Stimulated activated naive CD8-positive, alpha-beta T cell treated with anti-CD3 and anti-CD28 coated beads, Interleukin-15, Interleukin-2, amounts not matched to agents 100 ng/mL and 50 ng/mL, for 24 hours (primary cell): ENCODE data around the gene KCNE4.

Source experiments
- H3K27ac Mint-ChIP-seq: one replicate; pipeline ENCODE4 v1.8.0; 2021; ENCODE audit warnings: mild to moderate bottlenecking, mixed read lengths
- H3K27me3 Mint-ChIP-seq: one replicate; pipeline ENCODE4 v1.8.0; 2021; ENCODE audit warnings: mixed read lengths
- H3K36me3 Mint-ChIP-seq: one replicate; pipeline ENCODE4 v1.8.0; 2021; ENCODE audit warnings: low read depth, mixed read lengths
- H3K4me1 Mint-ChIP-seq: one replicate; pipeline ENCODE4 v1.8.0; 2021; ENCODE audit warnings: low read depth, mixed read lengths
- H3K4me3 Mint-ChIP-seq: one replicate; pipeline ENCODE4 v1.8.0; 2021; ENCODE audit warnings: mild to moderate bottlenecking, mixed read lengths
- H3K9me3 Mint-ChIP-seq: one replicate; pipeline ENCODE4 v1.8.0; 2021; ENCODE audit warnings: mixed read lengths

The KCNE4 gene

GRCh38 chr2:223032187-223033142 is 19.5 kb upstream of the KCNE4 start:
- H3K4me3 Mint-ChIP-seq = no peak overlapping the region
- H3K27ac Mint-ChIP-seq = no peak overlapping the region
- no peaks in the 10 kb centered on the region for H3K27me3 Mint-ChIP-seq

GRCh38 chr2:223034221-223034975 is 17.6 kb upstream of the KCNE4 start:
- H3K4me1 Mint-ChIP-seq = no peaks in the 10 kb centered on the region
- H3K27me3 Mint-ChIP-seq = no peaks in the 10 kb centered on the region
- H3K36me3 Mint-ChIP-seq = no peaks in the 10 kb centered on the region
- no peak overlapping the region for H3K4me3 Mint-ChIP-seq
- H3K9me3 Mint-ChIP-seq = peaks cover 13% of the 10 kb centered on the region
- no peak overlapping the region for H3K27ac Mint-ChIP-seq

More at GRCh38 chr2:223032187-223033142, 19.5 kb upstream of the KCNE4 start:
- Mint-ChIP-seq H3K36me3 (no peaks in the 10 kb centered on the region), H3K4me1 (no peaks in the 10 kb centered on the region), H3K9me3 (peaks cover 13% of the 10 kb centered on the region)

- H3K4me1 Mint-ChIP-seq = no peaks in the 10 kb centered on the region
- no peak overlapping the region for H3K4me3 Mint-ChIP-seq
- H3K27ac Mint-ChIP-seq = no peak overlapping the region
- peaks cover 9% of the 10 kb centered on the region for H3K9me3 Mint-ChIP-seq
- H3K27me3 Mint-ChIP-seq = no peaks in the 10 kb centered on the region
- no peaks in the 10 kb centered on the region for H3K36me3 Mint-ChIP-seq
Observed at GRCh38 chr2:223036790-223037444, 15.1 kb upstream of the KCNE4 start.

GRCh38 chr2:223037445-223037800 is 14.6 kb upstream of the KCNE4 start:
- H3K36me3 Mint-ChIP-seq = no peaks in the 10 kb centered on the region
- H3K27ac Mint-ChIP-seq = no peak overlapping the region
- no peak overlapping the region for H3K4me3 Mint-ChIP-seq
- no peaks in the 10 kb centered on the region for H3K4me1 Mint-ChIP-seq
- H3K27me3 Mint-ChIP-seq = no peaks in the 10 kb centered on the region
- H3K9me3 Mint-ChIP-seq = peaks cover 4% of the 10 kb centered on the region

GRCh38 chr2:223039618-223040017 is 12.4 kb upstream of the KCNE4 start:
- Mint-ChIP-seq H3K27ac (no peak overlapping the region), H3K4me3 (no peak overlapping the region), H3K9me3 (no peaks in the 10 kb centered on the region), H3K36me3 (no peaks in the 10 kb centered on the region), H3K4me1 (no peaks in the 10 kb centered on the region), H3K27me3 (no peaks in the 10 kb centered on the region)

GRCh38 chr2:223040527-223040926 is 11.5 kb upstream of the KCNE4 start:
- Mint-ChIP-seq H3K36me3 (no peaks in the 10 kb centered on the region), H3K9me3 (no peaks in the 10 kb centered on the region), H3K4me1 (no peaks in the 10 kb centered on the region), H3K27ac (no peak overlapping the region), H3K27me3 (no peaks in the 10 kb centered on the region), H3K4me3 (no peak overlapping the region)

- no peaks in the 10 kb centered on the region for H3K9me3 Mint-ChIP-seq
- peaks cover 4% of the 10 kb centered on the region for H3K27me3 Mint-ChIP-seq
- H3K36me3 Mint-ChIP-seq = no peaks in the 10 kb centered on the region
- no peaks in the 10 kb centered on the region for H3K4me1 Mint-ChIP-seq
- H3K27ac Mint-ChIP-seq = no peak overlapping the region
- no peak overlapping the region for H3K4me3 Mint-ChIP-seq
Observed at GRCh38 chr2:223041527-223042109, 10.4 kb upstream of the KCNE4 start.

GRCh38 chr2:223042284-223042683 is 9.7 kb upstream of the KCNE4 start:
- Mint-ChIP-seq H3K4me1 (no peaks in the 10 kb centered on the region), H3K9me3 (no peaks in the 10 kb centered on the region), H3K4me3 (no peak overlapping the region), H3K27ac (no peak overlapping the region), H3K27me3 (peaks cover 4% of the 10 kb centered on the region), H3K36me3 (no peaks in the 10 kb centered on the region)

- no peaks in the 10 kb centered on the region for H3K9me3 Mint-ChIP-seq
- no peaks in the 10 kb centered on the region for H3K36me3 Mint-ChIP-seq
- H3K4me3 Mint-ChIP-seq = no peak overlapping the region
- H3K4me1 Mint-ChIP-seq = no peaks in the 10 kb centered on the region
- H3K27ac Mint-ChIP-seq = no peak overlapping the region
- peaks cover 4% of the 10 kb centered on the region for H3K27me3 Mint-ChIP-seq
Observed at GRCh38 chr2:223042704-223043118, 9.3 kb upstream of the KCNE4 start.

- H3K4me3 Mint-ChIP-seq = no peak overlapping the region
- no peaks in the 10 kb centered on the region for H3K36me3 Mint-ChIP-seq
- H3K27me3 Mint-ChIP-seq = peaks cover 4% of the 10 kb centered on the region
- no peaks in the 10 kb centered on the region for H3K4me1 Mint-ChIP-seq
- no peak overlapping the region for H3K27ac Mint-ChIP-seq
- H3K9me3 Mint-ChIP-seq = no peaks in the 10 kb centered on the region
Observed at GRCh38 chr2:223043164-223043941, 8.6 kb upstream of the KCNE4 start.

- no peaks in the 10 kb centered on the region for H3K4me1 Mint-ChIP-seq
- no peaks in the 10 kb centered on the region for H3K36me3 Mint-ChIP-seq
- H3K9me3 Mint-ChIP-seq = no peaks in the 10 kb centered on the region
- no peak overlapping the region for H3K4me3 Mint-ChIP-seq
- peaks cover 4% of the 10 kb centered on the region for H3K27me3 Mint-ChIP-seq
- no peak overlapping the region for H3K27ac Mint-ChIP-seq
Observed at GRCh38 chr2:223044092-223044836, 7.7 kb upstream of the KCNE4 start.

GRCh38 chr2:223044916-223045700 is 6.9 kb upstream of the KCNE4 start:
- Mint-ChIP-seq H3K4me3 (no peak overlapping the region), H3K4me1 (no peaks in the 10 kb centered on the region), H3K27me3 (peaks cover 5% of the 10 kb centered on the region), H3K27ac (no peak overlapping the region), H3K9me3 (no peaks in the 10 kb centered on the region), H3K36me3 (no peaks in the 10 kb centered on the region)

- Mint-ChIP-seq H3K36me3 (no peaks in the 10 kb centered on the region), H3K27ac (no peak overlapping the region), H3K4me3 (no peak overlapping the region), H3K27me3 (peaks cover 7% of the 10 kb centered on the region), H3K9me3 (no peaks in the 10 kb centered on the region), H3K4me1 (no peaks in the 10 kb centered on the region)
Observed at GRCh38 chr2:223046470-223047040, 5.4 kb upstream of the KCNE4 start.
